Measurements from ENCODE around the gene MBD3L2.
"Not testable (repeated sequence)": the region's sequence is repeated elsewhere in the genome, so short reads cannot be mapped to it uniquely, and the experiment has no call there.

The MBD3L2 gene

DNA sequence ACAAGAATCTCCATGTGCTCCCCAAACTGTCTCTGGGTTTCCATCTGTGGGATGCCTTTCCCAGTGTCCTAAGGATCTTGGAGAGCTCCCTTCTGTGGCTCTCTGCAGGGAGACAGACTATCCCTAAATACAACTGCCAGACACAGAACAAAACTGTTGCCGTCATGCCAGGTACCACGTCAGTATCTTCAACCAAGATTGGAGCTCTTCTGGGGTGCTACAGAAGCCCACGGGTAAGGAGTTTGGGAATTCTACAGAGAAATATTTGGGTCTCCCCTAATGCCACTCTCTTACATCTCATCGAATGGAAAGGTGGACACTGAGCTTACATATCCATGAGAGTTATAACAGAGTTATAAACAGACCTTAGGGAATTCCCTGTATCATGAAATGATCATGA lies 14.2 kb downstream of the MBD3L2 start:
- no peak for FAIRE-seq

DNA sequence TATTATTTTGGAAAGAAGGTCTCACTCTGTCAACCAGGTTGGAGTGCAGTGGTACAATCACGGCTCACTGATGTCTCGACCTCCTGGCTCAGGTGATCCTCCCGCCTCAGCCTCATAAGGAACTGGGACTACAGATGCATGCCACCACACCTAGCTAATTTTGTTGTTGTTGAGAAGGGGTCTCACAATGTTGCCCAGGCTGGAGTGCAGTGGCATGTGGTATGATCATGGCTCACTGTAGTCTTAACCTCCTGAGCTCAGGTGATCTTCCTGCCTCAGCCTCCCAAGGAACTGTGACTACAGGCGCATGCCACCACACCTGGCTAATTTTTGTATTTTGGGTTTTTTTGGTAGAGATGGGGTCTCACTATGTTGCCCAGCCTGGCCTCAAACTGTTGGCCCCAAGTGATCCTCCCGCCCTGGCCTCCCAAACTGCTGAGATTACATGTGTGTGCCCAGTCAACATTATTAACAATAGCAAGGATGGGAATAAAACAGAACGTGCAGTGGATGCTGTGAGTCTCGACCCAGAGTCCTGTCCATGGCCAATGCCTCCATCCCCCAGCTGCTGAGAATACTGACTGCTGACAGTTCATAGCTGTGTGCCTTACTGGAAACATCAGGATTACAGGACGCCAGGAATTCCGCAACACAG lies 14.8 kb downstream of the MBD3L2 start:
- FAIRE-seq: no peak

DNA sequence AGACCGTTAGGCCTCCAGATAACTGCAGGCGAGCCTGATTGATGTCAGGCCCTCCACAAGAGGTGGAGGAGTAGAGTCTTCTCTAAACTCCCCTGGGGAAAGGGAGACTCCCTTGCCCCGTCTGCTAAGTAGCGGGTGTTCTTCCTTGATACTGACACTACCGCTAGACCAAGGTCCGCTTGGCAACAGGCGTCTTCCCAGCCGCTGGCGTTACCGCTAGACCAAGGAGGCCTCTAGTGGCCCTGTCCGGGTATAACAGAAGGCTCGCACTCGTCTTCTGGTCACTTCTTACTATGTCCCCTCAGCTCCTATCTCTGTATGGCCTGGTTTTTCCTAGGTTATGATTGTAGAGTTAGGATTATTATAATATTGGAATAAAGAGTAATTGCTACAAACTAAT lies 18.0 kb downstream of the MBD3L2 start:
- not testable (repeated sequence) for FAIRE-seq

DNA sequence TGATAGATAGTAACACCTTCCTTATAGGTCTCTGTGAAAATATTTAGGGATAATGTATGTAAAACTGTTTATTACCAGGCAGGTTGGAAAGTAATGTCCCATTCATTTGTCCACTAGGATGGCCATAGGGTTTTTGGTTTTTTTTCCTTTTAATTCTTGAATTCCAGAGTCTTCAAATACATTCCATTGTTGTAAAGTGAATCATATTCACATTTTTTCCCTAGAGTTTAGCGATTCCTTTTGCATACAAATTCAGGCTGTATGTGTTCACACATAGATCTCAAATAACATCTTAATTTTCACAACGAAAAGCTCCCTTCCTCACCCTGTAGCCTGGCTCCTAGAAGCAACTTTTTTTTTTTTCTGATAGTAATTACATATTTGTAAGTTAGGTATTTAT lies 18.6 kb downstream of the MBD3L2 start:
- no peak for FAIRE-seq

DNA sequence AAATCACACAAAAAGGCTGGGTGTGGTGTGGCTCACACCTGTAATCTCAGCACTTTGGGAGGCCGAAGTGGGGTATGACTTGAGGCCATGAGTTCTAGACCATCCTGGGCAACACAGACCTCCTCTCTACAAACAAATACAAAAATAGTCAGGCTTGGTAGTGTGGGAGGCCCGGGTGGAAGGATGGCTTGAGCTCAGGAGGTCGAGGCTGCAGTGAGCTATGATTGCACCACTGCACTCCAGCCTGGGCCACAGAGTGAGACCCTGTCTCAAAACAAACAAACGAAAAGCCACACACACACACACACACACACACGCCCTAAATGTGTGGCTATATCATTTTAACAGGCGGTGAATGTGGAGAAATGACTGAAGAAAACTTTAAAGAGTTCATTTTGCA lies 19.5 kb downstream of the MBD3L2 start:
- FAIRE-seq: no peak

DNA sequence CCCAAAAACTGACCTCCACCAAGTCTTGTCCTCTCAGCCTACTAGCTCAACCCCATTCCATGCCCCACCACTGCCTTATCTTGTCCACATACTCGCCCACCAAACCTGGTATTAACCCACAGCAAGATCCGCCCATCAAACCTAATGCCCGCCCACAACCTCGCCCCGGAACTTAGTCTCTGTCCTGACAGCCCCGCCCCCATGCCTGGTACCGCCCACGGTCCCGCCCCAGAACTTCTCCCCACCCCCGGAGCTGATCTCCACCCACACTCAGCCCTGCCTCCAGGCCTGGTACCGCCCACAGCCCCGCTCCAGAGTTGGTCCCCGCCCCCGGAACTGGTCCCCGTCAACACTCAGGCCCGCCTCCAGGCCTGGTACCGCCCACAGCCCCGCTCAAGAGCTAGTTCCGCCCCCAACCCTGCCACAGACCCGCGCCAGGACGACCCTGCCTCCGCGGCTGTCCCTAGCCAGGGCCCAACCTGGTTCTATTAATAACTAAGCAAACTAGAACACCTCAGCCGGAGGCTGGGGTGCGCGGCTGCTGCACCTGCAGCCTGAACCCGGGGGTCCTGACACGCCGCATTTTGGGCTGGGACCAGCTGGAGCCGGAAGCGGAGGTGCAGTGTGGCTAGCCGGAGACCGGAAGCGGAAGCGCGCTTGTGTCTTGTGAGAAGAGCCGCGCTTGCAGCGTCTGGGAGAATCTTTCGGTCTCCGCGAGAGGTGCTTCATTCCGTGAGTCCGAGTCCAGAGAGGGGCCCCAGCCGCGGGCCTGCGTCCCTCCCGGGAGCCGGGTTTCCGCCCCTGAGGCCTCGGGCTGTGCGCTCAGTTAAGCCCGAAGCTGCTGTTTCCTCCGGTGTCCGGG lies 20.2 kb downstream of the MBD3L2 start, which contains the start of gene ZNF557:
Gene ZNF557, plus strand, starts transcription at position 662 of the 862 bp plus-strand sequence. CDS start 5,372 bp downstream, outside the sequence.
- FAIRE-seq: no peak

DNA sequence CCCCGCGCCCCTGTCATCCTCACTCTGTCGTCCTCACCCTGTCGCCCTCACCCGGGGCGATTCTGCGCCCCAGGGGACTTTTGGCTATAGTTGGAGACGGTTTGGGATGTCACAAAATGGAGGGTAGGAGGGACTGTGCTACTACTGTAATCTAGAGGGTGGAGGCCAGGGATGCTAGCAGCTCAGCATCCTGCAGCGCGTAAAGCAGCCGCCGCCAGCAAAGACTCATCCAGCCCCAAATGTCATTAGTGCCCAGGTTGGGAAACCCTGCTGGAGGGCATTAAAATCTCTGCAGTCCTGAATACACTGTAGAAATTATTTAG lies 20.7 kb downstream of the MBD3L2 start:
- FAIRE-seq: no peak

DNA sequence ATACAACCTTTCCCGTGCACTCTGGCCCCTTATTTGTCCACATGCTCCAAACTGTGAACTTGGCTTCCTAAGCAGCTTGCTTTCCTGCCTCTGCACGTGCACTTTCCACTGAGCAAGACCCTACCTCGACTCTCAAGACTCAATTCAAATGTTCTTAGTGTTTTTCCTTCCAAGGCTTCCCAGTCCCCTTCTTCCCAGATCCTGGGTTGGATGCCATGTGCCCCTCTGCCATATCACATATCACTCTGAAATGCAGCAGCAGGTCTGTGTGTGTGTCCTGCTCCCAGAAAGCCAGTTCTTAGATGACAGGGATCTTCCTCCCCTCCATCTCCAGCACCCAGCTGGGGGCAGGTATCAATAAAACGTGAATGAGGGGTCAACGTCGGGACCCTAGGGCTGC lies 23.4 kb downstream of the MBD3L2 start:
- FAIRE-seq: no peak

DNA sequence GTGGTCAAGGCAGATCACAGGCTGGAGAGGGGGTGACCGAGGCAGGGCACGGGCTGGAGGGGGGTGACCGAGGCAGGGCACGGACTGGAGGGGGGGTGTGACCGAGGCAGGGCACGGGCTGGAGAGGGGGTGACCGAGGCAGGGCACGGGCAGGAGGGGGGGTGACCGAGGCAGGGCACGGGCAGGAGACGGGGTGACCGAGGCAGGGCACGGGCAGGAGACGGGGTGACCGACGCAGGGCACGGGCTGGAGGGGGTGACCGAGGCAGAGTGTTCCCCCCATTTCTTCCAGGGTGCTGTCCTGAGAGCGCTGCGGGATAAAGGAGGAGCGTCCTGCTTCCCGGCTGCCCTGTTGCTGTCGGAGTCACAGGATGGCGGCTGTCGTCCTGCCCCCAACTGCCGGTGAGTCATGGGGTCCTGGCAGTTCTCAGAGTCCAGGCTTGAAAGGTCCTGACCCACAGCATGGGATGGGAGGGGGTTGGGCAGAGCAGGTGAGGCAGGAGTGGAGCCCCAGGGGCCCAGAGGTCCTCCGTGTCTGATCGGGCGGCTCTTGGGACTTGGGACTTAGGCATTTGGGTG lies 25.7 kb downstream of the MBD3L2 start:
- FAIRE-seq: no peak

DNA sequence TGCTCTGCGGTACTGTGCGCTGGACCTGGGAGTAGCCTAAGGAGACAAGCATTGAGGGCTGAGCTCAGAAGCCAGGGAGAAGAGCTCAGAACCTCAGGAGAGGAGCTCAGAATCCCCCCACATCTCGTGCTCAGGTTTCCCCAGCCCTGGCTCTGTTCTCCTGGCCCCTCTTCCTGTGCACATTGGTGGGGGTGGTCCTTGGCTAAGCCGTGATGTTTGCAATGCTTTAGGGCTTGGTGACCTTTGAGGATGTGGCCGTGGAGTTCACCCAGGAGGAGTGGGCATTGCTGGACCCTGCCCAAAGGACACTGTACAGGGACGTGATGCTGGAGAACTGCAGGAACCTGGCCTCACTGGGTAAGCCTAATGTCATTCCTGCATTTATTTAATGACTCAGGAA lies 27.0 kb downstream of the MBD3L2 start:
- no peak for FAIRE-seq

DNA sequence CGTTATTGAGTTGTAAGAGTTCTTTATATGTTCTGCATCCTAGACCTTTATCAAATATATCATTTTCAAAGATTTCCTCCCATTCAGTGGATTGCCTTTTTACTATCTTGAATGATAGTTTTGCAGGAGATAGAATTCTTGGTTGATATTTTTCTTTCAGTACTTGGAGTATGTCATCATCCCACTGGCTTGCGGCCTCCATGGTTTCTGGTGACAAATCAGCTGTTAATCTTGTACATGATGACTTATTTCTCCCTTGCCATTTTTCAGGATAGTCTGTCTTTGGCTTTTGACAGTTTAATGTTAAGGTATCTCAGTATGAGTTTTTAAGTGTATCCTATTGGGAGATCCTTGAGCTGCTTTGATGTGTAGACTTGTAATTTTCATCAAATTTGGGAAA lies 28.9 kb downstream of the MBD3L2 start:
- no peak for FAIRE-seq

DNA sequence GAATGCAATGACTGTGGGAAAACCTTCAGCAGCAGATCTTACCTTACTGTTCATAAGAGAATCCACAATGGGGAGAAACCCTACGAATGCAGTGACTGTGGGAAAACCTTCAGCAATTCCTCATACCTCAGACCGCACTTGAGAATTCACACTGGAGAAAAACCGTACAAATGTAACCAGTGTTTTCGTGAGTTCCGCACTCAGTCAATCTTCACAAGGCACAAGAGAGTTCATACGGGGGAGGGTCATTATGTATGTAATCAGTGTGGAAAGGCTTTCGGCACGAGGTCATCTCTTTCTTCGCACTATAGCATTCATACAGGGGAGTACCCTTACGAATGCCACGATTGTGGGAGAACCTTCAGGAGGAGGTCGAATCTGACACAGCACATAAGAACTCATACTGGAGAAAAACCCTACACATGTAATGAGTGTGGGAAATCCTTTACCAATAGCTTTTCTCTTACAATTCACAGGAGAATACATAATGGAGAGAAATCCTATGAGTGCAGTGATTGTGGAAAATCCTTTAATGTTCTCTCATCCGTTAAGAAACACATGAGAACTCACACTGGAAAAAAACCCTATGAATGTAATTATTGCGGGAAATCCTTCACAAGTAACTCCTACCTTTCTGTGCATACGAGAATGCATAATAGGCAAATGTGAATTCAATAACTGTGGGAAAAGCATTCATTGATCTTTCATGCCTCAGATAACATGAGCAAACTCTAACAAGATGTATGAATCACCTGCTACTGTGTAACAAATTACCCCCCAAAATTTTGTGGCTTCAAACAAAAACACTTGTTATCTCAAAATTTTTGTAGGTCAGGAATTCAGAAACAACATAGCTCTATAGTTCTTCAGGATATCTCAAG lies 34.2 kb downstream of the MBD3L2 start:
- no peak for FAIRE-seq

DNA sequence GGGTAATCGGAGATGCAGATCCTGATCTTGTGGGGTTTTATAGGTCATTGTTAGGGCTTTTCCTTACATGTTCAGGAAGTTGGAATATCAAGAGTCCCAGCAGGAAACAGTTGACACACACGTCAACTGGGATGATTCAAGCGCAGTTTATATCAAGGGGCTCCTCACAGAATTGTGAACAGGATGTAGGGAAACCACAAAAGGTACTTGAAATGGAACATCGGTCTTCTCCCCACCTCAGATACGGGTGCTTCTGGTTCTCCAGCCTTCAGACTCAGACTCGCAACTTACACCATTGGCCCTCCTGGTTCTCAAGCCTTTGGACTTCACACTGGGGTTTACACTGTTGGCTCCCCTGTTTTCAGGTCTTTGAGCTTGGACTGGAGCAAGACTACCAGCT lies 39.9 kb downstream of the MBD3L2 start:
- FAIRE-seq: no peak

DNA sequence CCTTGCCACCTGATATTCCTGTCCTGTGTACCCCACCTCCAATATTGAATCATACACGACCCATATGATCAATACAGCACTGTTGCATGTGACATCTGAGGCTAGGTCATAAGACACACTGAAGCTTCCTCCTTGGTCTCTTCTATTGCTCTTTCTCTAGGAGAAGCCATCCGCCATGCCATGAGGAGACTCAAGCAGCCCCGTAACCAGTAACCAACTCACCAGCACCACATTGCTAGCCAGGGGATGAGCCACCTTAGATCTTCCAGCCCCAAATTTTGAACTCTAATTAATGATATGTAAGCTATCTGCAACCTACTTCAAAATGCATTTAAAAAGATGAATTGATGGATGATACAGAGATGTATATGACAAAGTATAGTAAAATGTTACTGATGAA lies 49.0 kb downstream of the MBD3L2 start:
- FAIRE-seq: no peak

DNA sequence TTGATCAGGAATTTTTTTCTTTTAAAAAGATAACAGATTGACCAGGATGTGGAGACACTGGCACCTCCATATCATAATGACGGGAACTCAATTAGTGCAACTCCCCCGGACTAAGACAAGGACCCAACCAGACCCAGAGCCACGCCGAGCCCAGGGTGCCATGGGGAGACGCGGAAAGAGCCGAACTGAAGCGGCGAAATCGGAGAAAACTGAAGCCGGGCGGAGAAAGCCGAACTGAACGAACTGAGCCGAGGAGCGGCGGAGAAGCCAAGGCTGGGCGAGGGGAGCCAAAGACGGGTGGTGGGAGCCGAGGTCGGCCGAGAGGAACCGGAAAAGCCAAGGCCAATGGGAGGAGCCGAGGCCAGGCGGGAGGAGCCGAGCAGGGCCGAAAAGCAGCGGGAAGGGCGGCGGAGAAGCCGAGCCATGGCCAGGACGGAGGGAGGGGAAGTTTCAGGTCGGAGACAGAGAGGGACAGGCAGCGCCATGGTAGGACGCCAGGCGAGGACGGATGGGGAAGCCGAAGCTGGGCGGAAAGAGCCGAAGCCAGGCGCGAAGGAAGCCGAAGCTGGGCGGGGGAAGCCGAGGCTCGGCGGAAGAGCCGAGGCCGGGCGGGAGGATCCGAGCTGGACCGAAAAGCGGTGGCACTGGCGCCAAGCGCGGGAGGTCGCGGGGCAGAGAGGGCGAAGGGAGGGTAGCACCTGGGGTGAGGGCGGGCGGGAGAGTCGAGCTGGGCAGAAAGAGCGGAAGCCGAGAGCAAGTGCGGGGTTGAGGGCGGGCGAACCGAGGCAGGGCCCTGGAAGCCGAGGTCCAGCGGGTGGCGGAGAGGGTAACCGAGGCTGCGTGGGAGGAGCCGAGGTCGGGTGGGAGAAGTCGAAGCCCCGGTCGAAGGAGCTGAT lies 49.8 kb downstream of the MBD3L2 start:
- FAIRE-seq: no peak

DNA sequence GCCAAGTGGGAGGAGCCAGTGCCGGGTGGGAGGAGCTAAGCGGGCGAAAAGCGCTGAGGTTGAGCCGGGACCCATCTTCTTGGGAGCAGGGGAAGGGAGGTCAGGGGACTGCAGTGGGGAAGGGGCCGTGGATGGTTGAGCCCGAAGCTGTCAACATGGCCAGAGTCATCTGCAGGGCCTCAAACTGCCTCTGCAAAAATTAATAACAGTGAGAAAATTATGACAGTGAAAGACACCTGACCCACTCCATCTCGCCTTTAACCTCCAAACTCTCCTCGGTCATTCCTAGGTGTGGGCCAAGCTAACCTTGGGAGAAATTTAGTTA lies 50.4 kb downstream of the MBD3L2 start:
- no peak for FAIRE-seq
